ENCODE measurements around the gene F8A2. TPM values are rescaled to one million over a fixed set of nuclear protein-coding genes. Genes with fewer than 3 reads are reported as not detected.
"Not testable (repeated sequence)": the region's sequence is repeated elsewhere in the genome, so short reads cannot be mapped to it uniquely, and the experiment has no call there.

F8A2 gene
- total RNA-seq = not detected
- not detected for polyA plus RNA-seq
- long read RNA-seq, donor 1, transcript F8A2-201 (1 exons, 1,116 nt) = major isoform, 17 of 17 reads
- long read RNA-seq, donor 1, partial matches to known transcripts = 0 of 17 reads
- long read RNA-seq, donor 1, other reads (novel, unspliced or antisense) = 0 of 17 reads
- long read RNA-seq, donor 2, transcript F8A2-201 (1 exons, 1,116 nt) = major isoform, 48 of 48 reads
- long read RNA-seq, donor 2, partial matches to known transcripts = 0 of 48 reads
- long read RNA-seq, donor 2, other reads (novel, unspliced or antisense) = 0 of 48 reads
- long read RNA-seq, donor 3, partial matches to known transcripts = 0 of 1 reads
- long read RNA-seq, donor 3, other reads (novel, unspliced or antisense) = 0 of 1 reads

DNA sequence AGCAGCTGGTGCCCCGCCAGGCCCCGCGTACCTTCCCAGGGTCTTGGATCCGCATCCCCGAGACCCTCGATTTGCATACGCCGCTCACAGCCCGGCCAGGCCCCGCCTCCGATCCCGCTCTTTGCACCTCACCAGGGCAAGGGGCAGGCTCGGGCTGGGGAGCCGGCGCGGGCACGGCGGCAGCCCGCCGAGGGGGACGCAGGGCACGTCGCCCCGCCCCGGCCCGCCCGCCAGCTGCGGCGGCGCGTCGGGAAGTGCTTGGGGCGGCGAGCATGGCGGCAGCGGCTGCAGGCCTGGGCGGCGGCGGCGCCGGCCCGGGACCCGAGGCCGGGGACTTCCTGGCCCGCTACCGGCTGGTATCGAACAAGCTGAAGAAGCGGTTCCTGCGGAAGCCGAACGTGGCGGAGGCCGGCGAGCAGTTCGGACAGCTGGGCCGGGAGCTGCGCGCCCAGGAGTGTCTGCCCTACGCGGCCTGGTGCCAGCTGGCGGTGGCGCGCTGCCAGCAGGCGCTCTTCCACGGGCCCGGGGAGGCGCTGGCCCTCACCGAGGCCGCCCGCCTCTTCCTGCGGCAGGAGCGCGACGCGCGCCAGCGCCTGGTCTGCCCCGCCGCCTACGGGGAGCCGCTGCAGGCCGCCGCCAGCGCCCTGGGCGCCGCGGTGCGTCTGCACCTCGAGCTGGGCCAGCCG lies at the start of gene F8A2:
TSS of gene F8A2 (plus strand) at position 253 of the 686 bp plus-strand sequence. CDS start at position 273, 20 bp downstream.
- H3K27ac ChIP-seq; H3K27me3 ChIP-seq; H3K4me1 ChIP-seq; H3K4me3 ChIP-seq; H3K36me3 ChIP-seq; H3K9me3 ChIP-seq; intact Hi-C loops (cut with DNase I); DNase-seq: not testable (repeated sequence)
- ATAC-seq = peak; percentile 74 to 89 (median 82)
- WGBS, 2 donors = no CpG with 5 or more reads among the region's 90 CpGs

DNA sequence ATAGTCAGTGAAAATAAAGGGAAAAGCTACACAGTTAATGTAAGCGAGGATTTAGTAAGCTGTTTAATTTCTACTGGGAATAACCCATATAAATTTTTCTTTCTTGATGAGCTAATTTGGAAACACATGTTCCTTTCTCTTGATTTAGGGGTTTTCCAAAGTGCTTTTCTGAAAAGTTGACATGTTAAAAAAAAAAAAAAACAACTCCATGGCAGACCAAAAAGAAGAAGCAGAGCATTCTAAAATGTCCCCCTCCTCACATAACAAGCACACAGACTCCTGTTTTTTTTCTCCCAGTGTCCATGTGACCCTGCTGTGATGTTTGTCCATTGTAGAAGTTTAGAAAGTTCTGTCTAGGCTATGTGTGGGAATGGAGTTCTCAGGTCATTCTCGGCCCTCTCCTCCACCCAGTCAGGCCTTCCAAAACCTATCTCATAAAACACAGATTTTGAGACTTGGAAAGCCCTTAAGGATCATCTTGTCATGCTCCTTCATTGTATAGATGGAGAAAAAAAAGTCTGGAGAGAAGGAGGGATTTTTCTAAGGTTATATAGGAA lies 48.3 kb upstream of the F8A2 start:
- 46 to 50% methylated on average over 2 of the region's 2 CpGs for WGBS, 2 donors
- Histone ChIP-seq H3K9me3 (peaks cover 0 to 2% (median 0%) of the 10 kb centered on the region in 11 donors), H3K27me3 (no peaks in the 10 kb centered on the region), H3K27ac (peak overlapping the region in 9 of 10 donors; percentile 16 to 83 (median 70)), H3K36me3 (no peaks in the 10 kb centered on the region), H3K4me3 (peak overlapping the region; percentile 8 to 59 (median 51)), H3K4me1 (peaks cover 0 to 7% (median 0%) of the 10 kb centered on the region in 9 donors)
- ATAC-seq = peak in 3 of 8 donors; percentile 44 to 60 (median 57)
- intact Hi-C loops (cut with DNase I) = no loop called here
- DNase-seq = no peak
- TF ChIP-seq, protein P1, sequence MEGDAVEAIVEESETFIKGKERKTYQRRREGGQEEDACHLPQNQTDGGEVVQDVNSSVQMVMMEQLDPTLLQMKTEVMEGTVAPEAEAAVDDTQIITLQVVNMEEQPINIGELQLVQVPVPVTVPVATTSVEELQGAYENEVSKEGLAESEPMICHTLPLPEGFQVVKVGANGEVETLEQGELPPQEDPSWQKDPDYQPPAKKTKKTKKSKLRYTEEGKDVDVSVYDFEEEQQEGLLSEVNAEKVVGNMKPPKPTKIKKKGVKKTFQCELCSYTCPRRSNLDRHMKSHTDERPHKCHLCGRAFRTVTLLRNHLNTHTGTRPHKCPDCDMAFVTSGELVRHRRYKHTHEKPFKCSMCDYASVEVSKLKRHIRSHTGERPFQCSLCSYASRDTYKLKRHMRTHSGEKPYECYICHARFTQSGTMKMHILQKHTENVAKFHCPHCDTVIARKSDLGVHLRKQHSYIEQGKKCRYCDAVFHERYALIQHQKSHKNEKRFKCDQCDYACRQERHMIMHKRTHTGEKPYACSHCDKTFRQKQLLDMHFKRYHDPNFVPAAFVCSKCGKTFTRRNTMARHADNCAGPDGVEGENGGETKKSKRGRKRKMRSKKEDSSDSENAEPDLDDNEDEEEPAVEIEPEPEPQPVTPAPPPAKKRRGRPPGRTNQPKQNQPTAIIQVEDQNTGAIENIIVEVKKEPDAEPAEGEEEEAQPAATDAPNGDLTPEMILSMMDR (IDR thresholded peaks at IDR 0.05) = no peak

DNA sequence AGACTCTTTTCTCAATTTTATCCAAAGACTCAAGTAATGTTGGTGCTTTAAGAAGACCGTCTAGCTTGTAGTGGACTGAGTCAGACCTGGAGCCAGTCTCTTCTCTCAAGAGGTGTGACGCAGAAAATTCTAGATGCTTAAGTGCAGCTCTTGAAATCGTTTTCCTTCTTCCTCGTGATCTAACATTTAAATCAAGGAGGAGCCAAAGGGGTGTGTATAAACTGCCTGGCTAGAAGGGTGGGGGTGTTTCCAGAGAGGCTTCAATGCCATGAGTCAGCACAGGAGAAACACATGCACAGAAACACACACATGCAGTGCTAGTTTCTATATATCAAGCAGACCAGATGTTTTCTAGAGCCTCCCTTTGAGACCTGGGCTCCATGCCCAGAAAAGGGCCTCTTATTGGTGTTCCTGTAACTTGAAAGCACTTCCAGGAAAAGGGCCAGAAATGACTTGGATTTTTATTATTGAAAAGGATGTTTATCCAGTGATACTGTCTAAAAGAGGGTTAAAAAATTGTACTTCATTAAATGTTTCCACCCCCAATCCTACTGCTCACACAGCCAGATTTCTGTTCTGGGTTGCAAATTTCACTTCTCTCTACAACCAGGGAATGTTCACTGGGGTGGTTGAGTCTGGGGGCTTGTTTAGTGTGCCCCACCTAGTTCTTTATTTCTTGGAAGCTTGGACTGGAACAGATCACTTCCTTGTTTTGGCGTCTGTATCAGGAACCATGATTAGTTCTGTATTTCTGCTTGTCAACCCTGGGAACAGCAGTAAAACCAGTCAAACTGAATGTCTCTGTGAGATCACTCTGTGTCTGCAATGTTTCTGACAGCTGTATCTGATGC lies 47.2 kb upstream of the F8A2 start, which contains the start of gene CLIC2:
TSS of gene CLIC2 (minus strand) at position 129 of the 851 bp plus-strand sequence. CDS start 187 bp downstream, outside the sequence.
- H3K27ac ChIP-seq = peak within 1 kb of the TSS in 9 of 10 donors; percentile 16 to 83 (median 70)
- DNase-seq = peak in 1 of 2 donors; percentile 40
- H3K4me1 ChIP-seq = peaks cover 0 to 7% (median 0%) of the 10 kb centered on the region in 9 donors
- no peaks in the 10 kb centered on the region for H3K9me3 ChIP-seq
- ATAC-seq = peak; percentile 79 to 95 (median 92)
- TF ChIP-seq, protein P1 (IDR thresholded peaks at IDR 0.05) = no peak
- H3K4me3 ChIP-seq = peak within 1 kb of the TSS; percentile 8 to 59 (median 51)
- 17 to 36% methylated on average over 5 of the region's 5 CpGs for WGBS, 2 donors
- H3K27me3 ChIP-seq = no peaks in the 10 kb centered on the region
- intact Hi-C loops (cut with DNase I) = no loop called here
- no peaks in the 10 kb centered on the region for H3K36me3 ChIP-seq

DNA sequence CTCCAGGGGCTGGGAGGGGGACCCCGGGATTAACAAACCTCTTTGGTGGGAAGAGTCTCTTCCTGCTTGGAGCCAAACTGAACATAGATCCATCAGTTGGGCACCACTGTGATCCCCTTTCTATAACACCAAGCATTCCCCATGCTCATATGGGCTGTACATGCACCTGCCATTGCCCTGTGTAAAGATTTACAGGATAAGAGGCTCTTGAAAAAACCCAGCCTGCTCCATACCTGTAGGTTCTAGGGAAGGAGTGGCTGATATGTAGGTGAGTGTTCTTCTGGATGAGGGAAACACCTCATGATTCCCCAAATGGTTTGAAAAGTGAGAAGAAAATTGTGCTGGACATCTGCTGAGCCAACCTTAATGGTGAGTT lies 46.6 kb upstream of the F8A2 start:
- H3K36me3 ChIP-seq; ATAC-seq; H3K4me3 ChIP-seq; H3K9me3 ChIP-seq; H3K27me3 ChIP-seq; H3K4me1 ChIP-seq; DNase-seq; intact Hi-C loops (cut with DNase I): not testable (repeated sequence)
- 33 to 43% methylated on average over 1 of the region's 1 CpG for WGBS, 2 donors
- peak overlapping the region in 7 of 10 donors; percentile 19 to 83 (median 70) for H3K27ac ChIP-seq

DNA sequence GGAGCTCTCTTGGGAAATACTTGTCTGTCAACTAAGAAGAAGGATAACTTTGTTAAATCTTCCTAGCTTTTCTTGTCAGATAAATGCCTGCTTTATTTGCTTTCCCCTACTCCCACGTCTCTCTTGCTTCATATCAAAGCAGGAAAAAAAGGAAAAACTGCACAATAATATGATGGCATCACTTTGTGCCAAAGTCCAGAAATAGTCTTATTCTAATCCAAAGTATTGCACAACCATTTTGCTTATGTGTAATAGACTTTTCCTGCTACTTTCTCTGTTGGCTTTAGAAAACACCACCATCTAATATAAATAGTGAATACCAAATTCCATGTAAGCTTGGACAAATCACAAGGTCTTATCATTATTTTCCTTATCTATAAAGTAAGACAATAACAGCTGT lies 36.2 kb upstream of the F8A2 start:
- WGBS, 2 donors = no CpG with 5 or more reads among the region's 1 CpG
- DNase-seq; H3K36me3 ChIP-seq; H3K27me3 ChIP-seq; H3K27ac ChIP-seq; ATAC-seq; H3K4me3 ChIP-seq; H3K9me3 ChIP-seq; H3K4me1 ChIP-seq; intact Hi-C loops (cut with DNase I): not testable (repeated sequence)

DNA sequence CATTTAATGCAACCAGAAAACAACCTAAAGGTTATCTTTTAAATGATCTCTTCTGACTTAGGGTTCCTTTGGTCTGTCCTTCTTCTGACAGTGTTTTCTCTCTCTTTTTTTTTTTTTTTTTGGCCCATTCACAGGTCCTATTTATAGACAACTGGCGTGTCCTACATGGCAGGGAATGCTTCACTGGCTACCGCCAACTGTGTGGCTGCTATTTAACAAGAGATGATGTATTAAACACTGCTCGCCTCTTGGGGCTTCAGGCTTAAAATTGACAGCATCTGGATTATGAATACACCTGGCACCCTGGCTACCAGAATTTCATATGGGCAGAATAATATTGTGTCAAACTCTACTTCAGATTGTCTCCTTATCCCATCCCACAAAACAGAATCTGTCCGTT lies 32.4 kb upstream of the F8A2 start:
- DNase-seq; H3K27ac ChIP-seq; H3K4me3 ChIP-seq; intact Hi-C loops (cut with DNase I); H3K27me3 ChIP-seq; H3K4me1 ChIP-seq; H3K36me3 ChIP-seq; H3K9me3 ChIP-seq: not testable (repeated sequence)
- no CpG with 5 or more reads among the region's 4 CpGs for WGBS, 2 donors
- ATAC-seq = peak in 2 of 8 donors; percentile 58 to 72

DNA sequence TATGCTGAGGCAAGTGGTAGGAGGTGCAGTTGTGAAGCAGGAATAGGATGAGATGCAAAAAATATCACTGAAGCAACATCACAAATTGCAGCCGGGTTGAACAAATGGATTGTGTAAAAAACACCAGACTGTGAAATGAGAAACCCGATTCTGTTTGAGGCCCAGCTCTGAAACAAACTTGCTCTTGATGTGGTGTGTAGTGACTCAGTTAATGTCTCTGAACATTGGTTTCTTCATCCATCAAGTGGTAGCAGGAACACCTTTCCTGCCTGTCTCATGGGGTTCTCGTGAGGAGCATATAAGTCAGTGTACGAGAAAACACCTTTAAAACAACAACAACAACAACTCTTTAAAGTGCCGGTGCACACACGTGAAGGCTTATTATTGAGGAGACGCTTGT lies 18.2 kb upstream of the F8A2 start:
- H3K4me3 ChIP-seq; H3K27ac ChIP-seq; H3K4me1 ChIP-seq; intact Hi-C loops (cut with DNase I); DNase-seq; H3K27me3 ChIP-seq; H3K36me3 ChIP-seq; ATAC-seq; H3K9me3 ChIP-seq: not testable (repeated sequence)
- no CpG with 5 or more reads among the region's 7 CpGs for WGBS, 2 donors

DNA sequence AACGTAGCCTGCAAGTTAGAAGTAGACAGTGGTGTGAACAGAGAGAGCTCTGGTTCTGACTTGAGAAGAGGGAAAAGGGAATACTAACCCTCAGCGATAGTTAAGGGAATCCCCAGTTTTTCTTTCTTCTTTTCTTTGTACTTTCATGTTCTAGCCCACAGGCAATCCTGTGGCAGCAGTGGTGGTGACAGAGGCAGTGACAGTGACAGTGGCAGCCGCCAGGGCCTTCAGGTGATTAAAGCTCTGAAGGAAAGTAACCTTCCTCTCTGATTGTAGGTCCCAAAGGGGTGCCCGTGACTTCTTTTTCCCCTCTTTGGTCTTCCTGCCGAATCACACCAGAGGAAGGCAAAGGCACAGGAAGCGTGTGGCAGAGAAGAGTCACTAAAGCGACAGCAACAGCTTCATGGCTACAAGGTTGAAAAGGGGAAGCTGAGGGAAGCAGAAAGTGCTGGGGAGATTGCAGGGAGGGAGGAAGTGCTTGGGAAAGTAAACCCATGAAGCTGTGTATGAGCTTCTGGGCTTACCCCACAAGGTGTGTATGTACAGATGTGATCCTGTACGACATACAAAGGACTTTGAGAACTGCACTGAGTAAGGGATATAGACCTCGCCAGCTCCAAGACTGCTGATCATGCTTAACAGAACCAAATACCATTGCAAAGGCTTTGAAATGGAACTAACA lies 8.0 kb upstream of the F8A2 start:
- intact Hi-C loops (cut with DNase I); H3K27me3 ChIP-seq; ATAC-seq; H3K4me1 ChIP-seq; H3K36me3 ChIP-seq; H3K9me3 ChIP-seq; H3K27ac ChIP-seq; DNase-seq; H3K4me3 ChIP-seq: not testable (repeated sequence)
- WGBS, 2 donors = no CpG with 5 or more reads among the region's 9 CpGs

All from heart right ventricle (tissue), 16 donors.